Activated CD4-positive, alpha-beta T cell treated with anti-CD3 and anti-CD28 coated beads, Interleukin-2, amount 50 U/mL, for 24 hours (primary cell): ENCODE measurements around the gene KCP.
"Not testable (repeated sequence)": the region's sequence is repeated elsewhere in the genome, so short reads cannot be mapped to it uniquely, and the experiment has no call there.

Source experiments
- DNase-seq, 2 donors: peaks; one replicate each; pipeline ENCODE4 v3.0.0-alpha.2; 2020; ENCODE audit warnings: low read depth in 1 of 2, low spot score in 1 of 2

Gene KCP

DNA sequence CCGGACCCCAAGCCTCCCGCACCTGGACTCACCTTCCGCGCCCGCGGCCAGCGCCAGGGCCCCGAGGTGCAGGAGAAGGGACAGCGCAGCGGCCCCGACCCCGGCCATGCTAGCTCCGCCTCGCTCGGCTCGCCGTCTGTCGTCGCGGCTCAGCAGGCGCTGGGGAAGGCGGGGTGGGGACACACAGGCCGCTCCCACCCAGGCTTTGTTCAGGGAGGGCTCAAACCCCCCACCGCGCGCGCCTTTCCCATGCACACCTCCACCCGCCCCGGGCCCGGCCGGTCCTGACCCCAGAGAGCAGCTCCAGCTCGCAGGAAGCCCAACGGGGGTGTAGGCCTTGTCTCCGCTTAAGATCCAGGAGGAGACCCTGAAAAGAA lies at the start of gene KCP:
Gene KCP (minus strand): TSS at position 141 of the 377 bp plus-strand sequence. CDS start 33 bp downstream, at position 108.
- DNase-seq = no peak

DNA sequence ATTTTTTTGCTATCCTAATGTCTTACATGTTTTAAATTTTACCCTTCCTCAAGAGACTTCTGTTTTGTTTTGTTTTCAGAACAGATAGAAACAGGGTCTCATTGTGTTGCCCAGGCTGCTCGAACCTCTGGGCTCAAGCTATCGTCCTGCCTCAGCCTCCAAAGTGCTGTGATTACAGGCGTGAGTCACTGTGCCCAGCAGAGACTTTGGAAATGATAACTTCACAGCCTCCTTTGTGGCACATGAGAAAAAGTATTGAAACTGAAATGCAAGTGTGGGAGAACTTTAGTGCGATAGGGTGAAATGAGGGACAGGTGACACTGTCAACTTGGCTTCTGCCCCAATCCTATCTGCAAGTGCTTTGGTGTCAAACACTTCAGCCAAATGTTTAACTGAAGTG lies 48.8 kb upstream of the KCP start:
- no peak for DNase-seq

DNA sequence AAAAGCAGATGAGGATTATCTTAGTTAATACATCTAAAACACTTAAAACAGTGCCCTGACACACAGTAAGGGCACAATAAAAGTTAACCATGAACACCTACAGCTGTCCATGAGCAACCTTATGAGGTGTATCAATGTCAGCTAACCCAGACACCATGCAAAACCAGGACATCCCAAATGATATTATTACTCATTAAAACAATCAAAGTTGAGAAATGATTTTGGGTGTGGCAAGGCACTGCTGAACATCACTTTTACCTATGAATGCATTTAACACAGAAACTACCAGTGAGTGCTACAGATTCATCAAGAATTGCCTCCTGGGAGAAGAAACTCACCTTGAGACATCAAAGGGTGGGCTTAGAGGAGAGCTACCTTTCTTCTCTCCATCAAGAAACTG lies 45.5 kb upstream of the KCP start:
- no peak for DNase-seq

DNA sequence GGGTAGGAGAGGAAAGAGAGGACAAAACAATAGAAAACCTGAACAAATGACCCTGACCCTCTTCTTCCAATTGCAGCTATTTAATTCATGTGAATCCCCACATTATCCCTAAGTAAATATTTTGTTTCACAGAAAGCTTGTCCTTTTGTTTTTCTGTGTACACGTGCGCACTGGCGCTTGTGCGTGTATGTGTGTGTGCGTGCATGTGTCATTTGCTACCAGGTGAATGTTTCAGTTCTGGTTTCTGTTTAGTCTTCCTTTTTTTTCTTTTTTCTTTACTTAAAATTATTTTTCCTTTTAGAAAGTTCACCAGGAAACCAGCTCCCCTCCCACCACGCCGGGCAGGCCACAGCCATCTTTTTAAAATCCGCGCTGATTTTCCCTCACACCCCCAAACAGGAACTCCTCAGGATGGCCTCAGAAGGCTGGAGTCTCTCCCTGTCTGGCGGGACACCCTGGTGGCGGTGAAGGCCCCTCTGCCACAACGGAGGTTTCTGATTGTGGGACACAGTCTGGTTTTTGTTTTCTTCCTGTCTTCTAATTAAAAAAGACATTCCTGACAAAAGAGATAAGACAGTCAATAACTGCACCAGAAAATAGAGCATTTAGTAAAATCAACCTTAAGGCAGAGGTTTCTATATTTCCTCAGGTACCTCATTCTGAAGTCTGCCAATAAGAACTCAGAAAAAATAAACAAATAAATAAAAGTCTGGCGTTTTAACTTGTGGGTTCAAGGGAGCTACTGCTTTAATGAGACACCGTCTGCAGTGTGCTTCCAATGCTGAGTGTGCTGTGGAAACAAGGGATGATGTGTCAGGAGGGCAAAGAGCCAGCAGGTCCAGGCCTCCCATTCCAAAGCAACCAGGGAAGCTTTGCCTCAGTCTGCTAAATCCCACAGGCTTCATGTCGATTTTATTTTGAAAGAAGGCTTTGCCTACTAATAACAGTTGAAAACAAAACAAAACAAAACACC lies 44.6 kb upstream of the KCP start:
- no peak for DNase-seq

DNA sequence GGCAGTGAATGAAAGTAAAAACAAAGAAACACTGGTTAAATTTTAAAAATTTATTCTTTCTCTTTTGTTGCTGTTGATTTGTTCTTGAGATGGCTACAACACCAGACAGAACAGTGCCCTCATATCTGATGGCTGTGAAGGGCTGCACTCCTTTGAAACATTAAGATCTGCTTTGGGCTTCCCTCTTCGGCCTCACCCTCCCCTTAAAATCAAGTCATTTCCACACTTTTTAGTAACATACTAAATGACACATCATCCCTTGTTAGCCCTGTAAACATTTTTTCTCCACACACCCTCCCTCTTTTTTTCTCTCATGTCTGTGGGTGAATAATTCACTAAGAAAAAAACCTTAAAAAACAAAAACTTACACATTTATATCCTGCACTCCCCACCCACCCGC lies 43.6 kb upstream of the KCP start:
- no peak for DNase-seq

DNA sequence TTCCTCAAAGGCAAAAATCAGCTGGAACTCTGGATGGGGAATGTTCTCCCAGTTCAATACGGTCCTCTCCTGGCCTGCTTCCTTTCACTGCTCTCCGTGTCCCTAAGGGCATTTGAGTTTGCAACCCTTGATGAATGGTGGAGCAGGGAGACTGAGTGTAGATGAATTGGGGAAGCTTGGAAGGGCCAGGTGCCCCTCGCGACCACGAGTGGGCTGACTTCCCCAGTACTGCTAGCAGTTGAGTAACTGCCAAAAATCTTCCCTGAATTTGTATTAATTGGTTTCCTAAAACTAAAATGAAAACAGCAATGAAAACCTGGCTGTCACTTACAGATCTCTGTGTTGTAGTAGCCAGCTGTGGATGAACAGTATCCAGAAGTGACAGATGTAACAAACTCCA lies 40.8 kb upstream of the KCP start:
- no peak for DNase-seq

DNA sequence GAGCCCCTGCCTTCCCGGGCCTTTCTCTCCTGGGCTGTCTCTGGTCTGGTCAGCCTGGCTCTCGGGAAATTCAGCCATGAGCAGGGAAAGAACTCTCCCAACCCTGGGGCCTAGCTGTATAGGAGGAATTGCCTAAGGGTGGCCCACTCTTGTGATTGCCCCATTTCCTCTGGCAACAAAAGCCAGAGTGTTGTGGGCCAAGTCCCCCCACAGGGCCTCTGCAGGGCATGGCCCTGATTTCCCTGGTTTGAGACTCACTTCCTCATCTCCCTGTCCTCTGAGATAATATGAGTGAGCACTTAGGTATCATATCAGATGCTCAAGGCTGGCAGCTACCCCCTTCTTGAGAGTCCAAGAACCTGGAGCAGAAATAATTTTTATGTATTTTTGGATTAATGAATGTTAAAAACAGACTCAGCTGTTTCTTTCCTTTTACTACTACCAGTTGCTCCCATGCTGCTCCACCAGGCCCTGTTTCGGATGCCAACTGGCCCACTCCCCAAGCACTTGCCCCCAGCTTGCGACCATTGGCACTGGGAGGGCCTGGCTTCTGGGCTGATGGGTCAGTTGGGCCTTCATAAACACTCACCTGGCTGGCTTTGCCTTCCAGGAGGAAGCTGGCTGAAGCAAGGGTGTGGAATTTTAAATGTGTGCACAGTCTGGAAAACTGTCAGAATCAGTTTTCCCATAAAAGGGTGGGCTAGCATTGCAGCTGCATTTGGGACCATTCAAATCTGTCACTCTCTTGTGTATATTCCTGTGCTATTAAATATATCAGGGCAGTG lies 38.7 kb upstream of the KCP start:
- DNase-seq = no peak

DNA sequence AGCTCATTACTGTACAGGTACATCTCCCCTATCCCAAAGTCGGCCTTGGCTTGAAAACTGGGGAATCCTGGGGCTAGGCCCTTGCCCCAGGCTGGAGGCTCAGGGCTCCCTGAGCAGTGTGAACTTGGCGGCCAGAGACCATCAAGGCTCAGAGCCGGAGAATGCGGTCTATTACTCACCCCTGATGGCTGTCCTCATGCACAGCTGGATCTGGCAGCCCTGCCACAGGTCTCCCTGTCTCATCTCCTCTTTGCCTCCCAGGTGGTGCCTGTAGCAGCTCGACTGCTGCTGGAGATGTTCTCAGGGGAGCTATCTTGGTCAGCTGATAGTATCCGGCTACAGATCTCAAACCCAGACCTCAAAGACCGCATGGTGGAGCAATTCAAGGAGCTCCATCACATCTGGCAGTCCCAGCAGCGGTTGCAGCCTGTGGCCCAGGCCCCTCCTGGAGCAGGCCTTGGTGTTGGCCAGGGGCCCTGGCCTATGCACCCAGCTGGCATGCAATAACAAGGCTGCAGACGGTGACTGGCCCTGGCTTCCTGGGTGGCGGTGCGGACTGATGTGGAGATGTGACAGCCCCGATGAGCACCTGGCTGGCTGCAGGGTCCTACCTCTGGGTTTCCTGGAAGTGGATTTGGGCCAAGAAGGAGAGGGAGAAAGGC lies 37.9 kb upstream of the KCP start:
- DNase-seq = no peak

DNA sequence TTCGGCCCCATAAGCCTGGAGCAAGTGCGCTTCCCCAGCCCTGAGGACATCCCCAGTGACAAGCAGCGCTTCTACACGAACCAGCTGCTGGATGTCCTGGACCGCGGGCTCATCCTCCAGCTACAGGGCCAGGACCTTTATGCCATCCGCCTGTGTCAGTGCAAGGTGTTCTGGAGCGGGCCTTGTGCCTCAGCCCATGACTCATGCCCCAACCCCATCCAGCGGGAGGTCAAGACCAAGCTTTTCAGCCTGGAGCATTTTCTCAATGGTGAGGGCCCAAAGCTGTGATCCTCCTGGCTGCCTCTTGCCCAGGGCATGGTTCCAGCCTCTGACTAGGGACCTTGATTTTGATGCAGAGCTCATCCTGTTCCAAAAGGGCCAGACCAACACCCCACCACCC lies 37.3 kb upstream of the KCP start:
- DNase-seq = no peak

DNA sequence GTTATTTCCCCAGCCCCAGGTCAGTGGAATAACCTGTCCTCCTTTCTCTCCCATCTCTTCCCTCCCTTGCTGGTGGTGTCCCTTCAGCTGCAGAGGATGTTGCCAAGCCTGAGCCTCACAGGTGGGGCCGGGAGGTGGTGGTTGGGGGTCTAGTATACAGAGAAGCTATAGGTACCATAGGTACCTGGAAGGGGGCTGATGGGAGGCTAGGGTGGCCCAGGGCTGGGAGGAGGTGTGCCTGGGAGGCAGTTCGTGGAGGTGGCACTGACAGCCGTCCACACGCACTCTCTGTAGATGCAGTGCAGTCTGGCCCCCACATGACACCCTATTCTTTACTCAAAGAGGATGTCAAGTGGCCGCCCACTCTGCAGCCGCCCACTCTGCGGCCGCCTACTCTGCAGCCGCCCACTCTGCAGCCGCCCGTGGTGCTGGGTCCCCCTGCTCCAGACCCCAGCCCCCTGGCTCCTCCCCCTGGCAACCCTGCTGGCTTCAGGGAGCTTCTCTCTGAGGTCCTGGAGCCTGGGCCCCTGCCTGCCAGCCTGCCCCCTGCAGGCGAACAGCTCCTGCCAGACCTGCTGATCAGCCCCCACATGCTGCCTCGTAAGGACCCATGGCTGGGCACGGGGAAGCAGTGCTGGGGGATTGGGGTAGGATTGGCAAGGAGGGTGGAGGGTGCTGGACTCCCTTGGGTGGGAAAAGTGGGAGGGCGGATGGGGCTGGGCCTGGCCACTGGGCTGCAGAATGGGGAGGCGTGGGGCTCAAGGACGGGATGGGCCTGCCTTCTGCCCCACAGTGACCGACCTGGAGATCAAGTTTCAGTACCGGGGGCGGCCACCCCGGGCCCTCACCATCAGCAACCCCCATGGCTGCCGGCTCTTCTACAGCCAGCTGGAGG lies 36.7 kb upstream of the KCP start:
- DNase-seq = no peak

DNA sequence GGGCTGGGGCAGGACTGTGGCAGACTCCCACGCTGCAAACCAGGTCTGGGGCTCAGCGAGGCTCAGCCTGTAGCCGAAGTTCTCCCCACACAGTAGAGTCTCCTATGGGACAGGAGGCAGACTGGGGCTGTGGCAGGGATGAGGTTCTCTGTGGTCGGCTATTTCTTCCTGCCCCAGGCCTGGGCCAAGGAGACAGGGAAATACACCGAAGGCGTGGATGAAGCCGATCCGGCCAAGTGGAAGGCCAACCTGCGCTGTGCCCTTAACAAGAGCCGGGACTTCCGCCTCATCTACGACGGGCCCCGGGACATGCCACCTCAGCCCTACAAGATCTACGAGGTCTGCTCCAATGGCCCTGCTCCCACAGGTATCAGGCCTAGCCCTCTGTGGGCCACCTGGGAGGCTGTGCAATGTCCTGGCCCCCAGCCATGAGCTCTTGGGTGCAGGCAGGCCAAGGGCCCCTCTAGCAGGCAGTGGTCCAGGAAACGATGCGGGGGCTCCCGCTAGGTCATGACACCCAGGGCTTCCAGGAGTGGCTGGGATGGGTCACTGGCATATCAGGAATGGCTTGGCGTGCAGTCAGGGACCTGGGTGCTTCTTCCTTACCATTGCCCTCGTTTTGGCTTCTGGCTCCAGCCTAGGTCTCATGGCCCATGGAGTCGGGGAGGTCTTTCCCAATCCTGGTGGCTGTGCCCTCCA lies 35.3 kb upstream of the KCP start:
- DNase-seq = no peak

DNA sequence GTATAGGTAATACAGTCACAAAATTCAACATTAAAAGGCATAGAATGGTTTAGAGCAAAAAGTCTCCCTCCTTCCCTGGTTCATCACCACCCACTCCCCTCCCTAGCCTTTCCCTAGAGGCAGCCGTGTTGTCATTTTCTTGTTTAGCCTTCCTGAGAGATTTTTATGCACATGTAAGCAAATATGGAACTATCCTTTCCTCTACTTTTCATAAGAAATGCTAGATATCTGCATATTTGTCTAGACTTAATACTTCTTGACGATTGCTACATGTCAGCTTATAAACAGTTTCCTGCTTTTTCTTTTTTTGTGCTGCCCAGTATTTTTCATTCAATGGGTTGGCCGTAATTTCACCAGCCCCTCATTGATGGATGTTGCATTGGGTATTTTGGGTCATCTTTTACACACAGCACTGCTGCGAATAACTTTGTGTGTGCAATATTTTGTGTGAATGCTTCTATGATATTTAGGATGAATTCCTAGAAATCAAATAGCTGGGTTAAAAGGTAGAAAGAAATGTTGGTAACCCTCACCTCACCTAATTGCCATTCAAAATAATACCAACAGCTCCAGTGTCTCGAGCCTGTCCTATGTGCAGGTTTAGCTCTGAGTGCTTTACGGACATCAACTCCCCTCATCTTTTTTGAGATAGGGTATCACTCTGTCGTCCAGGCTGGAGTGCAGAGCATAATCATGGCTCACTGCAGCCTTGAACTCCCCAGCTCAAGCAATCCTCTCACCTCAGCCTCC lies 34.2 kb upstream of the KCP start:
- DNase-seq = no peak

DNA sequence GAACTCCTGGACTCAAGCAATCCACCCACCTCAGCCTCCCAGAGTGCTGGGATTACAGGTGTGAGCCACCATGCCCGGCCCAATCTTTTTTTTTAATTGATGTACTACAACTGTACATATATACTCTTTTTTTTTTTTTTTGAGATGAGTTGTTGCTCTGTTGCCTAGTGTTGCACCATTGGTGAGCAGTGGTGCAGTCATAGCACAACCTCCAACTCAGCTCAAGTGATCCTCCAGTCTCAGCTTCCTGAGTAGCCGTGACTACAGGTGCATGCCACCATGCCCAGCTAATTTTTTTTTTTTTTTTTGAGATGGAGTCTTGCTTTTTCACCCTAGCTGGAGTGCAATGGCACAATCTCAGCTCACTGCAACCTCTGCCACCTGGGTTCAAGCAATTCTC lies 32.7 kb upstream of the KCP start:
- not testable (repeated sequence) for DNase-seq

DNA sequence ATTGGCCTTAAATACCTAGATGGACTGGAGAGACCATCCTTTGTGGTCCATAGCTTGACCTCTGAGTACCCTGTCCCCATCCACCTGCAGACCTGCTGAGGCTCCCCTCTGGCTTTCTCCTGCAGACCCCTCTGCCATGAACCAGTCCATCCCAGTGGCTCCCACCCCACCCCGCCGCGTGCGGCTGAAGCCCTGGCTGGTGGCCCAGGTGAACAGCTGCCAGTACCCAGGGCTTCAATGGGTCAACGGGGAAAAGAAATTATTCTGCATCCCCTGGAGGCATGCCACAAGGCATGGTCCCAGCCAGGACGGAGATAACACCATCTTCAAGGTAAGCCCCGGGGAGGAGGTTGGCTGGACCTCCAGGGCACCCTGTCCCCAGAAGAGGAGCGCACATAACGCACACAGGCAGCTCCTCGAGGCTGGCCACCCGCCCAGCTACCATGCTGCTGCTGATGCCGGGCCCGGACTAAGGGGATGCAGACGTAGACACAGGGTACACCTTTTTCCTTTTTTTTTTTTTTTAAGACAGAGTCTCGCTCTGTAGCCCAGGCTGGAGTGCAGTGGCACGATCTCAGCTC lies 31.5 kb upstream of the KCP start:
- no peak for DNase-seq

DNA sequence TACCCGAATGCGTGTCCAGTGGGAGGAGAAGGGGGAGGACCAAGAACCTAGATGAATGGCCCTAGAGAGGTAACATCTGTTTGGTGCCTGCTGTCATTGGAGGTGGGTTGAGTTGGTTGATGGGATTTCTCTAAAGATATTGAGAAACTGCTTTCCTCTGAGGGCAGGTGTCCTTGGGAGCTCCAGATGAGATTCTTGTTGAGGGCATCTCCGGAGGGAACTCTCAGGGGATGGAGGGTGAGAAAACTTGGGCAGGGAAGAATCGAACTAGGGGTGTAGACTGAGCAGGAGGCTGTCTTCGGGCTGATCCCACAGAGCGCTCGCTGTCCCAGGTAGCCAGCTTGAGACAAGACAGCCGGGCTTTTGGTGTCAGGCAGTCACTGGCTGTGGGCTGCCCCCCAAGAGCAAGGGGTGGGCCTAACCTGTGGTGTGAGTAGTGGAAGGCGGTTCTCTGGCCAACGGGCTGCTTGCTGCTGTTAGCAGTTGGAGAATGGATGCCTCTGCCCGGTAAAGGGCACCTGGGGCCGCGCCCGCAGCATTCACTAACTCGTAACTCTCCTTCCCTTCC lies 30.9 kb upstream of the KCP start:
- DNase-seq = no peak

DNA sequence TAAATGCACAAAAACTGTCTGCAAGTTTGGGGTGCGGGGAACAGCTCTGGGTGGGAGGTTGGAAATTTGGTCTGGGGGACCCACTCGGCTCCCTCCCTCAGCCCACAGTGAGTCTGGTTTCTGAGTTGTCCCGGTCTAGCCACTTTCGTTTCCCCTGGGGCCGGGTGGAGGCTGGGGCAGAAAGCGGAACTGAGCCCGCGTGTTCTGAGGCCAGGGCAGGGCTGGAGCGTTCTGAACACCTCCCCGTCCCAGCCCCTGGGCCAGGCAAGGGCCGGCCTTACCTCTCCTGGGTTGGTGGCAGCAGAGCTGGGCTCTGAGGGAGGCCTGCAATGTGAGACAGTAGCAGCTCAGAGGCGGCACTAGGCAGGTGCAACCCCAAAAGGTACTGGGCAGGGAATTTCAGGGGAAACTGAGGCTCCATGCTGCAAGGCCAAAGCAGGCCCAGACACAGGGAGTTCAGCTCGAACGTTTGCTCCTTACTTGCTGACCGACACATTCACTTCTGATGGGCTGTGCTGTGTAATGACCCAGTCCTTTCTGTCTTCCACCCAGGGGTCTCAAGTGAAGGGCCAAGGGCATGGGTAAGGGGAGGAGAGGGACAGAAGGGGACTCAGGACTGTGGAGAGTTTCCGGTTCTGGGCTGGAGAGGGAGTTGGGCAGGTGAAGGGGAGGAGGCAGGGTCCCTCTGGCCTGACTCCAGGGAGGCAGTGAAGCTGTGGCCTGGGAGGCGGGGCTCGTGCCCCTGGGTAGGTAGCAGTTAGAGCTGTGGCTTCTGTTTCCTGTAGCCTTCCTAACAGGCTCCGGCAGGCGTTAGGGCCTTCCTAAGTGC lies 30.2 kb upstream of the KCP start:
- DNase-seq = no peak

DNA sequence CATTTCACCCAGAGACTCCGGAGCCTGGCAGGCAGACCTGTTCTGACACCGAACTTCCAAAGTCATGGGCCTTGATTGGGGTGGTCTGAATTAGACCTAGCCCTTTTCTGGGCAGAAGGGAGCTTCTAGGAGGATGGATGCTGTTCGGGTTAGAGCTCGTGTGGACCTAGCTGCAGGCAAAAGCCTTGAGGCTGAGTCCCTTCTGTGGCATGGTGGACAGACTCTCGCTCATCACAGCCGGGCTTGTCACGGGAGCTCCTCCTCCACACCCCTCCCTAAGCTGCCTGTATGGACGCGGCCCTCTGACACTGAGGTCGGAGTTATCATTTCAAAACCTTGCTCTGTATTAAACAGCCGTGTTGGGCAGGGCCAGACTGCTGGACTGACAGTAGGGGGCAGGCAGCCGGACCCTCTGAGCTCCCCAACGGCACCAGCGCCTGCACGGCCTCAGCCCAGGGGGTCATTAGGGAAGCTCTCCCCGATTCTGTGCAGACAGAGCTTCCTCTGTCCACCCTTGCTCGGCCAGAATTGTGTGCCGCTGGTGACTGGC lies 29.4 kb upstream of the KCP start:
- DNase-seq = no peak
